HG02588 (cell line): ENCODE measurements around the gene GOLGA6L10.
"Not testable (repeated sequence)": the region's sequence is repeated elsewhere in the genome, so short reads cannot be mapped to it uniquely, and the experiment has no call there.

Source experiments
- ATAC-seq: cut with Tn5 transposase; IDR thresholded peaks from one replicate; pipeline ENCODE4 v1.9.1; 2021; ENCODE audit warnings: mild to moderate bottlenecking, moderate library complexity; ENCODE audit not compliant: unreplicated experiment

Gene GOLGA6L10

GRCh38 chr15:82343851-82344250, 5.4 kb downstream of the GOLGA6L10 start:
- not testable (repeated sequence) for ATAC-seq

GRCh38 chr15:82342632-82343374, 6.5 kb downstream of the GOLGA6L10 start:
- not testable (repeated sequence) for ATAC-seq

- not testable (repeated sequence) for ATAC-seq
Measured at GRCh38 chr15:82338573-82338972, 10.7 kb downstream of the GOLGA6L10 start.

- ATAC-seq: not testable (repeated sequence)
Measured at GRCh38 chr15:82338053-82338452, 11.2 kb downstream of the GOLGA6L10 start.

- ATAC-seq: not testable (repeated sequence)
Measured at GRCh38 chr15:82337051-82337450, 12.2 kb downstream of the GOLGA6L10 start.

- not testable (repeated sequence) for ATAC-seq
Measured at GRCh38 chr15:82336180-82336647, 13.1 kb downstream of the GOLGA6L10 start.

GRCh38 chr15:82335006-82335405, 14.3 kb downstream of the GOLGA6L10 start:
- ATAC-seq: not testable (repeated sequence)

- ATAC-seq: not testable (repeated sequence)
Measured at GRCh38 chr15:82334554-82334932, 14.7 kb downstream of the GOLGA6L10 start.

GRCh38 chr15:82333603-82334553, 15.4 kb downstream of the GOLGA6L10 start:
- not testable (repeated sequence) for ATAC-seq

- ATAC-seq: not testable (repeated sequence)
Measured at GRCh38 chr15:82332711-82333602, 16.3 kb downstream of the GOLGA6L10 start.

GRCh38 chr15:82331576-82332304, 17.5 kb downstream of the GOLGA6L10 start:
- ATAC-seq: not testable (repeated sequence)

GRCh38 chr15:82330921-82331320, 18.4 kb downstream of the GOLGA6L10 start:
- not testable (repeated sequence) for ATAC-seq

GRCh38 chr15:82329039-82329438, 20.2 kb downstream of the GOLGA6L10 start:
- not testable (repeated sequence) for ATAC-seq

GRCh38 chr15:82327372-82327771, 21.9 kb downstream of the GOLGA6L10 start:
- not testable (repeated sequence) for ATAC-seq

- ATAC-seq: not testable (repeated sequence)
Measured at GRCh38 chr15:82326896-82327295, 22.4 kb downstream of the GOLGA6L10 start.

- ATAC-seq: not testable (repeated sequence)
Measured at GRCh38 chr15:82325646-82326045, 23.6 kb downstream of the GOLGA6L10 start.

- not testable (repeated sequence) for ATAC-seq
Measured at GRCh38 chr15:82324831-82325230, 24.4 kb downstream of the GOLGA6L10 start.

GRCh38 chr15:82322488-82322887, 26.8 kb downstream of the GOLGA6L10 start:
- not testable (repeated sequence) for ATAC-seq

GRCh38 chr15:82320861-82321260, 28.4 kb downstream of the GOLGA6L10 start:
- ATAC-seq: not testable (repeated sequence)
